Psoas muscle (tissue), 8 donors: Measurements from ENCODE around the gene KIF11. TPM values are rescaled to one million over a fixed set of nuclear protein-coding genes. Genes with fewer than 3 reads are reported as not detected.
"Not testable (repeated sequence)": the region's sequence is repeated elsewhere in the genome, so short reads cannot be mapped to it uniquely, and the experiment has no call there.

Source experiments
- ATAC-seq, 4 donors: fragments of 200-7000 bp; cut with Tn5 transposase; one replicate each; pipeline ENCODE4 v1.9.1; 2020; ENCODE audit warnings: moderate library complexity in 3 of 4, mild to moderate bottlenecking in 2 of 4
- DNase-seq, 2 donors: peaks; one replicate each; pipeline ENCODE4 v3.0.0-alpha.2; 2020
- H3K27ac ChIP-seq: fragments of 200-600 bp; one replicate; pipeline ENCODE4 v1.8.0; 2022
- H3K27me3 ChIP-seq, 3 donors: fragments of 200-600 bp in 1 of 3; one replicate each; pipeline versions ENCODE4 v1.6.1 to v1.8.0; 2013 to 2022; ENCODE audit warnings: low read length in 2 of 3, mild to moderate bottlenecking in 2 of 3, moderate library complexity in 1 of 3; ENCODE audit not compliant: insufficient read depth in 3 of 3
- H3K36me3 ChIP-seq, 2 donors: fragments of 200-600 bp in 1 of 2; one replicate each; pipeline versions ENCODE4 v1.6.1 to v1.8.0; 2013 to 2022; ENCODE audit warnings: low read depth in 1 of 2, mild to moderate bottlenecking in 1 of 2, moderate library complexity in 1 of 2; ENCODE audit not compliant: insufficient read depth in 1 of 2
- H3K4me1 ChIP-seq: fragments of 200-600 bp; one replicate; pipeline ENCODE4 v1.8.0; 2022
- H3K4me3 ChIP-seq: fragments of 200-600 bp; one replicate; pipeline ENCODE4 v1.8.0; 2022; ENCODE audit warnings: mild to moderate bottlenecking
- H3K9me3 ChIP-seq: fragments of 200-600 bp; one replicate; pipeline ENCODE4 v1.8.0; 2022
- CTCF ChIP-seq: fragments of 200-600 bp; IDR thresholded peaks from one replicate; pipeline ENCODE4 v1.8.0; 2022; ENCODE audit warnings: antibody characterized with exemption
- WGBS, 3 donors: extraction: QIAGEN DNeasy Blood & Tissue Kit; methylation state at CpG; one replicate each; pipeline versions ENCODE4 v1.1.6 to v1.1.7; 2013; 5-methylcytosine and 5-hydroxymethylcytosine counted together
- intact Hi-C, 2 donors: fragments of 100-400 bp; cut with DNase I; formaldehyde crosslinking; loops; one replicate each; pipeline versions ENCODE4 v1.11.0 to v1.14.2; 2022
- polyA plus RNA-seq, 3 donors: library from polyadenylated mRNA; stranded (reverse); fragments of 200-250 nt; gene quantifications; one replicate each; pipeline ENCODE4 v1.2.3, GENCODE V29; 2013
- total RNA-seq, 4 donors: library from RNA; stranded (reverse); fragmentation: NEBNext Ultra II Directional in 2 of 4; extraction: Animal tissue kit (Norgen Biotek cat#: 25700) in 2 of 4; gene quantifications; one replicate each; pipeline versions ENCODE4 v1.2.1 to v1.2.4, GENCODE V29; 2021 to 2023
- donor health status: healthy with polysubstance abuse.
- donor health status: DM: no; HTN: no; CAD: no; lungs with moderate emphysema.
- donor health status: Bipolar disorder and iron deficiency.
- donor health status: healthy.
- donor health status: DM: yes; HTN: yes; CAD: no.
- donor health status: DM: no; HTN: no; CAD: no.
- donor health status: DM: no; HTN: no; CAD: no.
- donor health status: DM: yes; HTN: yes; CAD: no.

Gene KIF11
- total and polyA plus RNA-seq, 7 donors: 0.08 to 0.40 (median 0.23) TPM

- DNase-seq (no peak), ATAC-seq (no peak)
- H3K4me3 ChIP-seq: no peak overlapping the region
- TF ChIP-seq CTCF: no peak
- no peaks in the 10 kb centered on the region for H3K9me3 ChIP-seq
- intact Hi-C loops: no loop called here
- H3K27me3 ChIP-seq: no peaks in the 10 kb centered on the region
- no peak overlapping the region for H3K27ac ChIP-seq
- no peaks in the 10 kb centered on the region for H3K36me3 ChIP-seq
- H3K4me1 ChIP-seq: no peaks in the 10 kb centered on the region
- WGBS, 3 donors: 95 to 99% (median 98%) methylated on average over 3 of the region's 3 CpGs
Measured at GRCh38 chr10:92640107-92640506, 47.2 kb downstream of the KIF11 start.

- ATAC-seq: no peak
- intact Hi-C loops: no loop called here
- DNase-seq: no peak
- no peak overlapping the region for H3K4me3 ChIP-seq
- no peak for TF ChIP-seq CTCF
- H3K27me3 ChIP-seq: no peaks in the 10 kb centered on the region
- H3K27ac ChIP-seq: no peak overlapping the region
- H3K36me3 ChIP-seq: no peaks in the 10 kb centered on the region
- no peaks in the 10 kb centered on the region for H3K4me1 ChIP-seq
- no peaks in the 10 kb centered on the region for H3K9me3 ChIP-seq
- WGBS, 3 donors: 67 to 97% (median 80%) methylated on average over 1 of the region's 1 CpG
Measured at GRCh38 chr10:92641492-92641891, 48.6 kb downstream of the KIF11 start.

- H3K36me3 ChIP-seq: no peaks in the 10 kb centered on the region
- intact Hi-C loops: no loop called here
- no peak overlapping the region for H3K4me3 ChIP-seq
- TF ChIP-seq CTCF: no peak
- H3K27me3 ChIP-seq: no peaks in the 10 kb centered on the region
- no peak for DNase-seq
- H3K4me1 ChIP-seq: no peaks in the 10 kb centered on the region
- no peak for ATAC-seq
- 96 to 97% (median 96%) methylated on average over 2 of the region's 2 CpGs for WGBS, 3 donors
- H3K9me3 ChIP-seq: no peaks in the 10 kb centered on the region
- H3K27ac ChIP-seq: no peak overlapping the region
Measured at GRCh38 chr10:92644921-92645320, 52.0 kb downstream of the KIF11 start.

GRCh38 chr10:92650864-92651263, 57.9 kb downstream of the KIF11 start:
- H3K36me3 ChIP-seq, H3K9me3 ChIP-seq, DNase-seq, H3K27me3 ChIP-seq, H3K4me1 ChIP-seq, intact Hi-C loops, ATAC-seq, H3K27ac ChIP-seq, H3K4me3 ChIP-seq: not testable (repeated sequence)
- WGBS, 3 donors: 91 to 100% (median 97%) methylated on average over 3 of the region's 3 CpGs

GRCh38 chr10:92655426-92655825, 62.5 kb downstream of the KIF11 start:
- no peaks in the 10 kb centered on the region for H3K27me3 ChIP-seq
- H3K9me3 ChIP-seq: no peaks in the 10 kb centered on the region
- H3K36me3 ChIP-seq: no peaks in the 10 kb centered on the region
- TF ChIP-seq CTCF: no peak
- intact Hi-C loops: no loop called here
- no peak for ATAC-seq
- 85 to 93% (median 88%) methylated on average over 1 of the region's 1 CpG for WGBS, 3 donors
- H3K27ac ChIP-seq: no peak overlapping the region
- DNase-seq: no peak
- H3K4me3 ChIP-seq: no peak overlapping the region
- H3K4me1 ChIP-seq: no peaks in the 10 kb centered on the region
